HG03025 (cell line): Measurements from ENCODE around the gene GLE1.
"Not testable (repeated sequence)": the region's sequence is repeated elsewhere in the genome, so short reads cannot be mapped to it uniquely, and the experiment has no call there.

ENCODE experiments used
- ATAC-seq: cut with Tn5 transposase; IDR thresholded peaks from one replicate; pipeline ENCODE4 v1.9.1; 2021; ENCODE audit warnings: mild to moderate bottlenecking, moderate library complexity; ENCODE audit not compliant: unreplicated experiment, low FRiP score

GLE1 gene

DNA sequence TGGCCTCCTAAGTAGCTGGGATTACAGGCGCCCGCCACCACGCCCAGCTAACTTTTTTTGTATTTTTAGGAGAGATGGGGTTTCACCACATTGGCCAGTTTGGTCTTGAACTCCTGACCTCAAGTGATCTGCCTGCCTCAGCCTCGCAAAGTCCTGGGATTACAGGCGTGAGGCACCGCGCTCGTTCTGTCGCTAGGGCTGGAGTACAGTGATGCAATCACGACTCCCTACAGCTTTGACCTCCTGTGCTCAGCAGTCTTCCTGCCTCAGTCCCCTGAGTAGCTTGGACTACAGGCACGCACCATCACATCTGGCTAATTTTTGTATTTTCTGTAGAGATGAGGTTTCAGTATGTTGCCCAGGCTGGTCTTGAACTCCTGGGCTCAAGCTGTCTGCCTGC is 82.4 kb downstream of the GLE1 start:
- not testable (repeated sequence) for ATAC-seq

DNA sequence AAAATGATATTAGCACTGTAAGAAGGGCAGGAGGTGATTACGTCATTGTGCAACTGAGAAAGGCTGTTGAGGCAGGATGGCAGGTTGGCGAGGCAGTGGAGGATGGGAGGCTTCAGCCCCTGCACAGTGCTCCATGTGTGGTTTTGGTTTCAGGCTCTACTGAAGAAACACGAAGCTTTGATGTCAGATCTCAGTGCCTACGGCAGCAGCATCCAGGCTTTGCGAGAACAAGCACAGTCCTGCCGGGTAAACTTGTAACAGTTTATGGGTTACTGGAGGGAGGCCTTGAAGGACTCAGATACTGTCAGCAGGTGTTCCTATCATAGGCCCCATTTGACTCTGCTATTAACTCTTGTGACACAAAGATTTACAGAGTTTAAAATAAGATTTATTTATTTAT is 82.9 kb downstream of the GLE1 start:
- ATAC-seq: no peak

DNA sequence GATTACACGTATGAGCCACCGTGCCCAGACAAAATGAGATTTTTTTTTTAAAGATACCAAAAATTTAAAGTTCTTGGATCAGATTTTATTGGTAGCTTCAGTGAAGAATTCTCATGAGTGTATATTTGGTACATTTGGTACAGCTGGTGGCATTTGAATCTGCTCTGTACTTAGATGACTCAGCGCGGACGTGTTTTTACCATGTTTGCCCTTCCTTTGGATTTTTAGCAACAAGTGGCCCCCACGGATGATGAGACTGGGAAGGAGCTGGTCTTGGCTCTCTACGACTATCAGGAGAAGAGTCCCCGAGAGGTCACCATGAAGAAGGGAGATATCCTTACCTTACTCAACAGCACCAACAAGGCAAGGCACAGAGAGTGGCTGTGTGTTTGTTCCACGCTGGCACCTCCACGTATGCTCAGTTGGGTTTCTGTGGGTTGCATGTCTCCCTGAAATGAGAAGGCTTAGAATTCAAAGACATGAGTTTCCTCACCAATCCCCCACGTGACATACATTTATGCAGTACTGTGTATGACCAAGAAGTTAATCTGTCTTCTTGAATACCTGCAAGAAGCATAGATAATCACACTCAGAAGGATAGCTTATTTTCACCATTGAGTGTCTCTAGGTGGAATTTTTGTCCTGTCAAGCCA is 84.2 kb downstream of the GLE1 start:
- no peak for ATAC-seq
